B cell (primary cell): ENCODE data around the gene SEPTIN14. TPM values are rescaled to one million over a fixed set of nuclear protein-coding genes. Genes with fewer than 3 reads are reported as not detected.

ENCODE experiments used
- ATAC-seq: fragments of 200-7000 bp; cut with Tn5 transposase; one replicate; pipeline ENCODE4 v1.10.0; 2021; ENCODE audit warnings: low read depth, mild to moderate bottlenecking, moderate number of reproducible peaks, moderate library complexity
- CTCF ChIA-PET: fragments of 350-600 bp; sonication (Branson Sonifier 250); formaldehyde crosslinking; loops from one replicate; lab custom pipeline; 2021; ENCODE audit warnings: antibody characterized with exemption, inconsistent platforms; lab: Charles Lee
- POLR2A ChIA-PET: fragments of 350-600 bp; sonication (Branson Sonifier 250); formaldehyde crosslinking; loops from one replicate; lab custom pipeline; 2021; ENCODE audit warnings: antibody characterized with exemption; lab: Charles Lee
- DNase-seq: peaks from one replicate; pipeline ENCODE4 v3.0.0; 2013
- H2AFZ ChIP-seq: 2 replicates; pipeline ENCODE4 v1.6.1; 2012; ENCODE audit warnings: mild to moderate bottlenecking, low read depth, low read length; ENCODE audit not compliant: insufficient read depth, poor library complexity, severe bottlenecking
- H3K27ac ChIP-seq, 2 donors: 1 replicate in 1 of 2; 2 replicates in 1 of 2; pipeline ENCODE4 v1.5.1; 2012 to 2013; ENCODE audit warnings: low read length in 2 of 2, mild to moderate bottlenecking in 2 of 2, moderate library complexity in 1 of 2
- H3K27me3 ChIP-seq, 4 experiments: fragments of 200-600 bp in 1 of 4; sonication (generic) in 1 of 4; replicated peaks in 1 of 4; 1 replicate in 2 of 4; 2 replicates in 2 of 4; pipeline versions ENCODE4 v1.6.1 to v1.7.0; 2013 to 2016; ENCODE audit warnings: low read length in 3 of 4, mild to moderate bottlenecking in 2 of 4, mixed read lengths in 1 of 4, moderate library complexity in 1 of 4; ENCODE audit not compliant: insufficient read depth in 4 of 4, control insufficient read depth in 3 of 4; ENCODE audit errors: control extremely low read depth in 1 of 4
- H3K36me3 ChIP-seq, 2 experiments: replicated peaks in 1 of 2; 1 replicate in 1 of 2; 2 replicates in 1 of 2; pipeline versions ENCODE4 v1.6.1 to v1.7.1; 2013; ENCODE audit warnings: low read length in 1 of 2; ENCODE audit not compliant: insufficient read depth in 2 of 2, control insufficient read depth in 1 of 2; ENCODE audit errors: control extremely low read depth in 1 of 2, extremely low read depth in 1 of 2
- H3K4me1 ChIP-seq, 2 donors: fragments of 200-600 bp in 1 of 2; sonication (generic) in 1 of 2; 1 replicate in 1 of 2; 2 replicates in 1 of 2; pipeline versions ENCODE4 v1.5.1 to v1.6.1; 2013 to 2017; ENCODE audit warnings: low read length in 2 of 2; ENCODE audit not compliant: control insufficient read depth in 2 of 2, insufficient read depth in 2 of 2
- H3K4me2 ChIP-seq: replicated peaks from 2 replicates; pipeline ENCODE3; 2012; ENCODE audit warnings: mild to moderate bottlenecking, low read depth, low read length; ENCODE audit not compliant: poor library complexity, severe bottlenecking
- H3K4me3 ChIP-seq, 5 experiments: fragments of 200-600 bp in 1 of 5; sonication (generic) in 1 of 5; 1 replicate in 3 of 5; 2 replicates in 2 of 5; pipeline versions ENCODE4 v1.5.1 to v1.7.0; 2011 to 2016; ENCODE audit warnings: low read length in 4 of 5, mild to moderate bottlenecking in 4 of 5, low read depth in 2 of 5, control low read depth in 1 of 5, moderate library complexity in 1 of 5; ENCODE audit not compliant: insufficient read depth in 1 of 5; ENCODE audit errors: control extremely low read depth in 1 of 5, extremely low read depth in 1 of 5
- H3K79me2 ChIP-seq: fragments of 200-600 bp; sonication (generic); one replicate; pipeline ENCODE4 v1.6.0; 2016; ENCODE audit warnings: low read length; ENCODE audit not compliant: control insufficient read depth, insufficient read depth
- H3K9ac ChIP-seq: fragments of 200-600 bp; sonication (generic); 2 replicates; pipeline ENCODE4 v1.6.1; 2017; ENCODE audit warnings: mild to moderate bottlenecking, low read length, moderate library complexity
- H3K9me3 ChIP-seq, 3 donors: one replicate each; pipeline versions ENCODE4 v1.6.1 to v1.7.1; 2013; ENCODE audit warnings: low read length in 2 of 3; ENCODE audit not compliant: control insufficient read depth in 2 of 3, insufficient read depth in 1 of 3; ENCODE audit errors: control extremely low read depth in 1 of 3
- H4K20me1 ChIP-seq: 2 replicates; pipeline ENCODE4 v1.6.0; 2012; ENCODE audit warnings: mild to moderate bottlenecking, low read length; ENCODE audit not compliant: insufficient read depth, control insufficient read depth, poor library complexity, severe bottlenecking
- H3K27ac Mint-ChIP-seq: one replicate; pipeline ENCODE4 v1.8.0; 2021; ENCODE audit warnings: mixed read lengths
- H3K27me3 Mint-ChIP-seq: one replicate; pipeline ENCODE4 v1.8.0; 2021; ENCODE audit warnings: mixed read lengths
- H3K4me1 Mint-ChIP-seq: one replicate; pipeline ENCODE4 v1.8.0; 2021; ENCODE audit warnings: mixed read lengths
- H3K4me3 Mint-ChIP-seq: one replicate; pipeline ENCODE4 v1.8.0; 2021; ENCODE audit warnings: mixed read lengths
- H3K9me3 Mint-ChIP-seq: one replicate; pipeline ENCODE4 v1.8.0; 2022; ENCODE audit warnings: mixed read lengths; ENCODE audit not compliant: insufficient read depth
- EZH2 ChIP-seq: IDR thresholded peaks from 2 replicates; pipeline ENCODE4 v1.6.1; 2012; ENCODE audit warnings: borderline replicate concordance, low read depth, mild to moderate bottlenecking, moderate library complexity, low read length; ENCODE audit not compliant: insufficient read depth, poor library complexity, severe bottlenecking
- WGBS: methylation state at CpG from one replicate; pipeline ENCODE4 v1.1.5; 2013; ENCODE audit warnings: missing lambda C conversion rate; ENCODE audit not compliant: insufficient coverage; 5-methylcytosine and 5-hydroxymethylcytosine counted together
- intact Hi-C: fragments of 100-400 bp; cut with micrococcal nuclease; formaldehyde crosslinking; loops from one replicate; pipeline ENCODE4 v1.10.0; 2022
- polyA plus RNA-seq: library from polyadenylated mRNA; depleted of rRNA; stranded (reverse); fragments of >200 nt; gene quantifications from 2 replicates; pipeline ENCODE4 v1.2.3, GENCODE V29; 2012
- total RNA-seq, 2 donors: library from RNA; stranded (reverse); fragments of 120-200 nt in 1 of 2; gene quantifications; 1 replicate in 1 of 2; 2 replicates in 1 of 2; pipeline versions ENCODE4 v1.2.3 to v1.2.4, GENCODE V29; 2013 to 2022
- TF ChIP-seq, protein P1 (sequence below): fragments of 200-600 bp; IDR thresholded peaks from one replicate; pipeline ENCODE4 v1.8.0; 2022; ENCODE audit warnings: antibody characterized with exemption, mild to moderate bottlenecking

Gene SEPTIN14
- total and polyA plus RNA-seq, 2 donors (not counting 1 experiment from before 2014, with no cell fraction given), result not detected

DNA sequence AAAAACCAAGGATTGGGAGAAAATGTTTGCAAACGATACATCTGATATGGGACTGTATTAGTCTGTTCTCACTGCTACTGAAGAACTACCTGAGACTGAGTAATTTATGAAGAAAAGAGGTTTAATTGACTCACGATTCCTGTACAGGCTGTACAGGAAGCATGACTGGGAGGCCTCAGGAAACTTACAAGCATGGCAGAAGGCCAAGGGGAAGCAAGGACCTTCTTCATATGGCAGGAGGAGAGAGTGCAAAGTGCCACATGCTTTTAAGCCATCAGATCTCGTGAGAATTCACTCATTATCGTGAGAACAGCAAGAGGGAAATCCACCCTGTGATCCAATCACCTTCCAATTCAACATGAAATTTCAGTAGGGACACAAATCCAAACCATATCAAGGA lies 35.7 kb upstream of the SEPTIN14 start:
- no peaks in the 10 kb centered on the region for H3K4me1 ChIP-seq
- Mint-ChIP-seq H3K27me3 (no peaks in the 10 kb centered on the region), H3K27ac (no peak overlapping the region), H3K9me3 (peaks cover 4% of the 10 kb centered on the region), H3K4me1 (no peaks in the 10 kb centered on the region), H3K4me3 (no peak overlapping the region)
- no peaks in the 10 kb centered on the region for H3K27me3 ChIP-seq
- no peak overlapping the region for H3K27ac ChIP-seq
- ATAC-seq, result no peak
- no peak for DNase-seq
- H3K9me3 ChIP-seq, result peaks cover 0 to 9% (median 0%) of the 10 kb centered on the region in 3 donors
- H3K79me2 ChIP-seq, result no peaks in the 10 kb centered on the region
- H2AFZ ChIP-seq, result no peak overlapping the region
- POLR2A ChIA-PET, result no interaction called here
- CTCF ChIA-PET, result no interaction called here
- H4K20me1 ChIP-seq, result no peaks in the 10 kb centered on the region
- no peak overlapping the region for H3K4me3 ChIP-seq
- 76% methylated on average over 4 of the region's 4 CpGs for WGBS
- no peak overlapping the region for H3K4me2 ChIP-seq
- H3K36me3 ChIP-seq, result no peaks in the 10 kb centered on the region
- H3K9ac ChIP-seq, result no peak overlapping the region
- no peak for TF ChIP-seq EZH2
- TF ChIP-seq, protein P1, sequence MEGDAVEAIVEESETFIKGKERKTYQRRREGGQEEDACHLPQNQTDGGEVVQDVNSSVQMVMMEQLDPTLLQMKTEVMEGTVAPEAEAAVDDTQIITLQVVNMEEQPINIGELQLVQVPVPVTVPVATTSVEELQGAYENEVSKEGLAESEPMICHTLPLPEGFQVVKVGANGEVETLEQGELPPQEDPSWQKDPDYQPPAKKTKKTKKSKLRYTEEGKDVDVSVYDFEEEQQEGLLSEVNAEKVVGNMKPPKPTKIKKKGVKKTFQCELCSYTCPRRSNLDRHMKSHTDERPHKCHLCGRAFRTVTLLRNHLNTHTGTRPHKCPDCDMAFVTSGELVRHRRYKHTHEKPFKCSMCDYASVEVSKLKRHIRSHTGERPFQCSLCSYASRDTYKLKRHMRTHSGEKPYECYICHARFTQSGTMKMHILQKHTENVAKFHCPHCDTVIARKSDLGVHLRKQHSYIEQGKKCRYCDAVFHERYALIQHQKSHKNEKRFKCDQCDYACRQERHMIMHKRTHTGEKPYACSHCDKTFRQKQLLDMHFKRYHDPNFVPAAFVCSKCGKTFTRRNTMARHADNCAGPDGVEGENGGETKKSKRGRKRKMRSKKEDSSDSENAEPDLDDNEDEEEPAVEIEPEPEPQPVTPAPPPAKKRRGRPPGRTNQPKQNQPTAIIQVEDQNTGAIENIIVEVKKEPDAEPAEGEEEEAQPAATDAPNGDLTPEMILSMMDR, result no peak
- intact Hi-C loops, result no loop called here

DNA sequence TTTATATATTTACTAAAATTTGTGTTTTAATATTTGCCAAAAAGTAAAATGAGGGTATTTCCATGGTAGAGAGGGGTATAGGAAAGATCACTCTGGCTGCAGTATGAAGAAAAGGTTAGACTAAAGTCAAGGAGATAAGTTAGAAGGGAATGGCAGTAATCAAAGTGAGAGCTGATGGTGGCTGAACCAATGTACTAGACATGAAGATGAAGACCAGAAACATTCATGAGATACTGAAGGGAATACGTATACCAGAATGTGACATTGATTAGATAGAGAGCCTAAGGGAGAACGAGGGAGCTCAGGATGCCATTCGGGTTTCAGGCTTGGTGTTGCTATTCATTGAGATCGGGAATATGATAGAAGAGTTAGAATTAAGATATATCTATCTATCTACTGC lies 32.5 kb upstream of the SEPTIN14 start:
- 83% methylated on average over 1 of the region's 4 CpGs for WGBS
- DNase-seq, result no peak

More for the DNA sequence above, 32.5 kb upstream of the SEPTIN14 start:
- ChIA-PET POLR2A (no interaction called here), CTCF (no interaction called here)
- TF ChIP-seq EZH2, result no peak
- TF ChIP-seq, protein P1, result no peak
- peaks cover 0 to 5% (median 0%) of the 10 kb centered on the region in 3 donors for H3K9me3 ChIP-seq
- ATAC-seq, result no peak
- no peak overlapping the region for H3K27ac ChIP-seq
- Mint-ChIP-seq H3K4me1 (no peaks in the 10 kb centered on the region), H3K4me3 (no peak overlapping the region), H3K27ac (no peak overlapping the region), H3K9me3 (peaks cover 2% of the 10 kb centered on the region), H3K27me3 (no peaks in the 10 kb centered on the region)
- no peak overlapping the region for H3K9ac ChIP-seq
- no peaks in the 10 kb centered on the region for H3K27me3 ChIP-seq
- no peak overlapping the region for H3K4me2 ChIP-seq
- no peaks in the 10 kb centered on the region for H4K20me1 ChIP-seq
- no peaks in the 10 kb centered on the region for H3K36me3 ChIP-seq
- no peak overlapping the region for H3K4me3 ChIP-seq
- no peak overlapping the region for H2AFZ ChIP-seq
- no peaks in the 10 kb centered on the region for H3K79me2 ChIP-seq
- no peaks in the 10 kb centered on the region for H3K4me1 ChIP-seq
- intact Hi-C loops, result no loop called here
